A549 (cell line): Measurements from ENCODE around the gene LRRIQ1. TPM values are rescaled to one million over a fixed set of nuclear protein-coding genes. Genes with fewer than 3 reads are reported as not detected.

Experiments used
- ATAC-seq, 2 experiments: fragments of 200-7000 bp in 1 of 2; fragments of >200 bp in 1 of 2; cut with Nextera tagmentation in 1 of 2; cut with Tn5 transposase in 1 of 2; 3 replicates each; pipeline versions ENCODE4 v1.8.0 to v1.9.1; 2018 to 2020; ENCODE audit warnings: mild to moderate bottlenecking in 1 of 2, moderate library complexity in 1 of 2
- CTCF ChIA-PET: fragments of 300-600 bp; sonication (Branson Sonifier 250); formaldehyde crosslinking; extraction: SDS; loops from one replicate; lab custom pipeline; 2021; ENCODE audit warnings: antibody characterized with exemption, inconsistent platforms; lab: Yijun Ruan, JAX
- POLR2A ChIA-PET: fragments of 350-600 bp; formaldehyde crosslinking; extraction: SDS; loops from one replicate; lab custom pipeline; 2021; ENCODE audit warnings: antibody characterized with exemption, inconsistent platforms; lab: Yijun Ruan, JAX
- DNase-seq, 2 experiments: peaks; one replicate each; pipeline versions ENCODE4 v3.0.0 to v3.0.0-alpha.2; 2011 to 2016; ENCODE audit warnings: low read depth in 1 of 2, low spot score in 1 of 2
- FAIRE-seq: peaks from 2 replicates; lab custom pipeline; 2011; peaks lifted over from hg19 to GRCh38; lab: Jason Lieb, UNC
- H3K27ac ChIP-seq, 2 experiments: fragments of >200 bp; sonication (Bioruptor Twin); formaldehyde crosslinking; 3 replicates each; pipeline ENCODE4 v1.5.1; 2016 to 2017
- H3K4me1 ChIP-seq: fragments of >200 bp; sonication (Bioruptor Twin); formaldehyde crosslinking; 3 replicates; pipeline ENCODE4 v1.6.1; 2016
- H3K4me2 ChIP-seq: fragments of >200 bp; sonication (Bioruptor Twin); formaldehyde crosslinking; 3 replicates; pipeline ENCODE4 v1.6.1; 2016
- H3K4me3 ChIP-seq: fragments of >200 bp; sonication (Bioruptor Twin); formaldehyde crosslinking; 3 replicates; pipeline ENCODE4 v1.5.1; 2016
- H3K9me3 ChIP-seq: fragments of >200 bp; sonication (Bioruptor Twin); formaldehyde crosslinking; 3 replicates; pipeline ENCODE4 v1.6.1; 2016
- CBX2 ChIP-seq: fragments of 200-600 bp; sonication (generic); IDR thresholded peaks from 2 replicates; pipeline ENCODE4 v1.6.1; 2016; ENCODE audit warnings: low read depth, mild to moderate bottlenecking, borderline replicate concordance
- CBX8 ChIP-seq: fragments of 200-600 bp; sonication (generic); IDR thresholded peaks from 2 replicates; pipeline ENCODE4 v1.6.1; 2016
- E2F6 ChIP-seq: IDR thresholded peaks from 2 replicates; pipeline ENCODE4 v1.6.1; 2012; ENCODE audit warnings: low read depth, borderline replicate concordance
- FOSB ChIP-seq: fragments of 250-450 bp; sonication (Bioruptor Pico); IDR thresholded peaks from 2 replicates; pipeline ENCODE4 v1.5.0; 2020; ENCODE audit warnings: mild to moderate bottlenecking, moderate library complexity
- FOSL2 ChIP-seq, 2 experiments: fragments of 450-650 bp in 1 of 2; fragments of >200 bp in 1 of 2; sonication (Bioruptor Twin) in 1 of 2; formaldehyde crosslinking; IDR thresholded peaks; 2 replicates each; pipeline versions ENCODE4 v1.5.0 to v1.6.1; 2016 to 2020; ENCODE audit warnings: mild to moderate bottlenecking in 1 of 2, moderate library complexity in 1 of 2
- HMGXB4 ChIP-seq: fragments of 250-450 bp; sonication (Bioruptor Pico); IDR thresholded peaks from 2 replicates; pipeline ENCODE4 v1.5.0; 2021; ENCODE audit warnings: mild to moderate bottlenecking, moderate library complexity, borderline replicate concordance
- HOXB13 ChIP-seq: fragments of 250-450 bp; sonication (Bioruptor Pico); IDR thresholded peaks from 2 replicates; pipeline ENCODE4 v1.5.0; 2020; ENCODE audit warnings: low read depth, mild to moderate bottlenecking, moderate library complexity
- RAD21 ChIP-seq, 2 experiments: fragments of >200 bp in 1 of 2; sonication (Bioruptor Twin) in 1 of 2; formaldehyde crosslinking in 1 of 2; IDR thresholded peaks in 1 of 2; conservative IDR thresholded peaks in 1 of 2; 2 replicates in 1 of 2; 3 replicates in 1 of 2; pipeline ENCODE4 v1.6.1; 2012 to 2018; ENCODE audit warnings: inconsistent platforms in 1 of 2
- SMC3 ChIP-seq: fragments of >200 bp; sonication (Bioruptor Twin); formaldehyde crosslinking; IDR thresholded peaks from 3 replicates; pipeline ENCODE4 v1.6.1; 2018; ENCODE audit warnings: inconsistent platforms
- WGBS: methylation state at CpG from one replicate; pipeline ENCODE4 v1.1.6; 2017; ENCODE audit errors: missing lambda C conversion rate; 5-methylcytosine and 5-hydroxymethylcytosine counted together
- polyA plus RNA-seq, 4 experiments: library from polyadenylated mRNA; depleted of rRNA in 3 of 4; stranded (reverse); fragments of >200 nt; fragmentation: RNase III in 1 of 4; extraction: RNeasy Plus Mini Kit Qiagen cat#74134 plus additional on column Dnase treatment in 1 of 4; gene quantifications; 2 replicates in 3 of 4; 3 replicates in 1 of 4; pipeline ENCODE4 v1.2.3, GENCODE V29; 2011 to 2017
- TF ChIP-seq, protein P1 (sequence below): IDR thresholded peaks from 2 replicates; pipeline ENCODE4 v1.6.1; 2012
- TF ChIP-seq, protein P2 (sequence below): fragments of >200 bp; sonication (Bioruptor Twin); formaldehyde crosslinking; IDR thresholded peaks from 3 replicates; pipeline ENCODE4 v1.5.1; 2016

Gene LRRIQ1
- polyA plus RNA-seq, 2 of the 4 experiments (the other 2 are of a cell fraction): 1.4 to 3.7 TPM

- H3K4me2 ChIP-seq: no peak overlapping the region
- H3K4me1 ChIP-seq: no peaks in the 10 kb centered on the region
- peak; percentile 7 for FAIRE-seq
- peak in 1 of 2 experiments; percentile 14 for DNase-seq
- POLR2A ChIA-PET: no interaction called here
- no peaks in the 10 kb centered on the region for H3K9me3 ChIP-seq
- no peak overlapping the region for H3K4me3 ChIP-seq
- TF ChIP-seq FOSL2 (IDR thresholded peaks at IDR 0.05) (no peak), FOSL2 (CRISPR knock-in tag; IDR thresholded peaks at IDR 0.05) (peak; percentile 28; the same call in 1 of the 2 replicates)
- TF ChIP-seq, protein P1, sequence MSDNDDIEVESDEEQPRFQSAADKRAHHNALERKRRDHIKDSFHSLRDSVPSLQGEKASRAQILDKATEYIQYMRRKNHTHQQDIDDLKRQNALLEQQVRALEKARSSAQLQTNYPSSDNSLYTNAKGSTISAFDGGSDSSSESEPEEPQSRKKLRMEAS: no peak
- ATAC-seq: no peak; a peak in 1 of 6 replicates
- H3K27ac ChIP-seq: no peak overlapping the region
- CTCF ChIA-PET: no interaction called here
- WGBS: 47% methylated on average over 1 of the region's 1 CpG
Observed at GRCh38 chr12:85138833-85139232, 102.7 kb downstream of the LRRIQ1 start.

DNA sequence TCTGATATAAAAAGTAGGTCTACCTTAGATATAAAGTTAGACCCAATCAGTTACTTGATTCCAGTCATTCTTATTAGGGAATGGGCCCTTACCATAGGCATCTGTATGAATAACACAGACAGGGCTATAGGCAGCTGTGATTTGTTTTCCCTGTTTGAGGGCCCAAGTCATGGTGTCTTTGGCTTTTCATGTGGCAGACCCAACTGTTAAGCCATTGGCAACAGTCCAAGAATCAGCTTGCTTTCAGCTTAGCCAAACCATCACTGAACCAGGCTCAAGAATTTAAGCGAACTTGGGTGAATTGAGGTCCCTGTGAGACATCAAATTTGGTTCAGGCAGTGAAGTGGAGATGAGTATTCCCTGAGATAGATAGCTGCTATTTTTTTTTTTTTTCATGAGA is 111.2 kb downstream of the LRRIQ1 start:
- DNase-seq (no peak), FAIRE-seq (no peak), ATAC-seq (no peak)
- no peak overlapping the region for H3K4me3 ChIP-seq
- TF ChIP-seq CBX2: no peak
- H3K4me2 ChIP-seq: no peak overlapping the region
- CTCF ChIA-PET: interaction anchor here (0.9 to 1.4 kb wide), 2 partner anchors 9 to 10 kb away, joined by 3 to 4 read pairs; no protein-coding TSS in a partner anchor
- no peaks in the 10 kb centered on the region for H3K9me3 ChIP-seq
- POLR2A ChIA-PET: no interaction called here
- H3K4me1 ChIP-seq: no peaks in the 10 kb centered on the region
- no peak overlapping the region for H3K27ac ChIP-seq
- WGBS: 52% methylated on average over 1 of the region's 1 CpG

- ChIA-PET CTCF (no interaction called here), POLR2A (no interaction called here)
- WGBS: 50% methylated on average over 2 of the region's 2 CpGs
- no peak overlapping the region for H3K4me3 ChIP-seq
- H3K4me2 ChIP-seq: no peak overlapping the region
- no peak for DNase-seq
- ATAC-seq: no peak
- H3K27ac ChIP-seq: no peak overlapping the region
- TF ChIP-seq CBX8: no peak
- no peak for FAIRE-seq
- no peaks in the 10 kb centered on the region for H3K4me1 ChIP-seq
- no peaks in the 10 kb centered on the region for H3K9me3 ChIP-seq
Observed at GRCh38 chr12:85152311-85152729, 116.2 kb downstream of the LRRIQ1 start.

- peak; percentile 68 to 84; a peak in 5 of 6 replicates for ATAC-seq
- DNase-seq: peak in 1 of 2 experiments; percentile 74
- 2% methylated on average over 2 of the region's 2 CpGs for WGBS
- ChIA-PET CTCF (interaction anchor here (0.6 to 2.4 kb wide), 14 partner anchors 8 to 297 kb away, joined by 3 to 12 read pairs (median 4); no protein-coding TSS in a partner anchor), POLR2A (interaction anchor here (0.5 kb wide), 1 partner anchor 269 kb away, joined by 3 read pairs; no protein-coding TSS in a partner anchor)
- peak overlapping the region; percentile 51; the same call in 2 of the 3 replicates for H3K4me2 ChIP-seq
- no peaks in the 10 kb centered on the region for H3K4me1 ChIP-seq
- FAIRE-seq: peak; percentile 56
- H3K4me3 ChIP-seq: no peak overlapping the region
- no peaks in the 10 kb centered on the region for H3K9me3 ChIP-seq
- no peak overlapping the region for H3K27ac ChIP-seq
- TF ChIP-seq RAD21 (conservative IDR thresholded peaks at IDR 0.05 in 1 of 2, IDR thresholded peaks at IDR 0.05 in 1 of 2): peak; percentile 80 to 81
- TF ChIP-seq, protein P2, sequence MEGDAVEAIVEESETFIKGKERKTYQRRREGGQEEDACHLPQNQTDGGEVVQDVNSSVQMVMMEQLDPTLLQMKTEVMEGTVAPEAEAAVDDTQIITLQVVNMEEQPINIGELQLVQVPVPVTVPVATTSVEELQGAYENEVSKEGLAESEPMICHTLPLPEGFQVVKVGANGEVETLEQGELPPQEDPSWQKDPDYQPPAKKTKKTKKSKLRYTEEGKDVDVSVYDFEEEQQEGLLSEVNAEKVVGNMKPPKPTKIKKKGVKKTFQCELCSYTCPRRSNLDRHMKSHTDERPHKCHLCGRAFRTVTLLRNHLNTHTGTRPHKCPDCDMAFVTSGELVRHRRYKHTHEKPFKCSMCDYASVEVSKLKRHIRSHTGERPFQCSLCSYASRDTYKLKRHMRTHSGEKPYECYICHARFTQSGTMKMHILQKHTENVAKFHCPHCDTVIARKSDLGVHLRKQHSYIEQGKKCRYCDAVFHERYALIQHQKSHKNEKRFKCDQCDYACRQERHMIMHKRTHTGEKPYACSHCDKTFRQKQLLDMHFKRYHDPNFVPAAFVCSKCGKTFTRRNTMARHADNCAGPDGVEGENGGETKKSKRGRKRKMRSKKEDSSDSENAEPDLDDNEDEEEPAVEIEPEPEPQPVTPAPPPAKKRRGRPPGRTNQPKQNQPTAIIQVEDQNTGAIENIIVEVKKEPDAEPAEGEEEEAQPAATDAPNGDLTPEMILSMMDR: peak; percentile 60
- 0 out of 2 replicates have a peak, but pooled peaks have one; percentile 20 for TF ChIP-seq HOXB13 (CRISPR knock-in tag)
- TF ChIP-seq SMC3: peak; percentile 63
- no peak for TF ChIP-seq FOSB
Observed at GRCh38 chr12:85155791-85156190, 119.6 kb downstream of the LRRIQ1 start.

DNA sequence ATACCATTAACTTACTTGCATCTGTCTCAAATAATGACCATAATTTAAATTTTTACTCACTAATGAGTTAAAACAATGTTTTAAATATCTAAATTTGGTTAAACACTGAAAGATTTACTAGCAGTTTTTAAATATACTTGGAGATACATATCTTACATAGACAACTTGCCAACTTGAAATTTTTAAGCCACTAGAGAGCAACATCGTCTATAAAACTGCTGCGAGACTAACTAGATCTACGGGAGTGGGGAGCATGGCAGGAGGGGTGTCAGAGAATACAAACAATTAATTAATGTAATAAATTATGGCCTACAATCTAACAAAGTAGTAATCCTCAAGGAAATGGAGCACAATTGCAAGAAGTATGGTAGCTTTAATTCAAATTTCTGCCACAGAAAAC is 120.4 kb downstream of the LRRIQ1 start:
- WGBS: 10% methylated on average over 3 of the region's 3 CpGs
- POLR2A ChIA-PET: no interaction called here
- CTCF ChIA-PET: interaction anchor here (0.7 to 2.4 kb wide), 9 partner anchors 25 to 711 kb away, joined by 3 to 12 read pairs (median 5); no protein-coding TSS in a partner anchor

More for the DNA sequence above, 120.4 kb downstream of the LRRIQ1 start:
- ATAC-seq (peak; percentile 70 to 91; a peak in 4 of 6 replicates), FAIRE-seq (no peak), DNase-seq (peak in 1 of 2 experiments; percentile 41)
- Histone ChIP-seq H3K4me1 (no peaks in the 10 kb centered on the region), H3K4me3 (peak overlapping the region; percentile 14; the same call in 1 of the 3 replicates), H3K27ac (no peak overlapping the region), H3K4me2 (peak overlapping the region; percentile 51), H3K9me3 (no peaks in the 10 kb centered on the region)
- TF ChIP-seq, protein P2: peak; percentile 37; the same call in 2 of the 3 replicates
- TF ChIP-seq RAD21 (conservative IDR thresholded peaks at IDR 0.05 in 1 of 2, IDR thresholded peaks at IDR 0.05 in 1 of 2): peak; percentile 41 to 61
- no peak for TF ChIP-seq E2F6
- TF ChIP-seq HMGXB4 (CRISPR knock-in tag): no peak
- peak; percentile 38; the same call in 2 of the 3 replicates for TF ChIP-seq SMC3
